ENCODE results near the gene SRCIN1.
"Not testable (repeated sequence)": the region's sequence is repeated elsewhere in the genome, so short reads cannot be mapped to it uniquely, and the experiment has no call there.

The SRCIN1 gene

DNA sequence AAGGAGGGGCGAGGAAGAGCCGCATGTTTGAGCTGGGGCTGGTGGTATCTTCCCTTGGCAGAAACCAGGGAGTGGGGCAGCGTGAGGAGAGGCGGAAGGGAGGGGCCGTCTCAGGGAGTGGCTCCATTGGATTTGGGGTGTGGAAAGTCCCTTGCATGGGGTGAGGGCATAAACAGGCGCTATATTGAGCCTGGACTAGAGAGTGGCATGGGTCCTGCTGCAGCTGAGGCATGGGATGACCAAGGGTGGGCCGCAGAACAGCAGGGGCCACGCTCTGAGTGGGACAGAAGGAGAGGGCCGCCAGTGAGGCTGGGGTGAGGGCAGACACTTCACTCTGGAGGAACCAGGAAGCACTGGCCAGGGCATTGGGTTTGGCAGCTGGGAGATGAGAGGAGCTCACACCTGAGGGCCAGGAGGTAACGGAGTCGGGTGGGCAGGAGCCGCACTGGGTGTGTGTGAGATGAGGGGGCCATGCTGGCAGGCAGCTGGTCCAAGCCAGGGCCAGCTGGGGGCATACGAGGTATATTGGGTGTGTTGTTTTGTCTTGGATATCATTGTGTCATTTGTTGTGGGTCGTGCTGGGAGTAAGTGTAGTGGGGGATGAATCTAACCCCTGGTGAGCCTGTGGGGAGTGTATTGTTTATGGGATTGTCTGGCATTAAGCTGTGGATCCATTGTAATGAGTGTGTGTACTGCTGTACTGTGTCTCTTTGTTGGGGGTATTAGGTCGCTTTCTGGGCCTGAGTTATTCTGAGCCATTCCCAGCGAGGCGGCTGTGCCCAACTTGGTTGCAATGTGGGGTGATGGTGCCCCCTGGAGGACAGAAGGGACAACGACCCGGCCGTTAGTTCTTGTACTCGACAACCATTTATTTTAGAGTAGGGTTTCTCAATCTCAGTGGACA lies 121.3 kb downstream of the SRCIN1 start:
- not testable (repeated sequence) for H3K36me3 ChIP-seq (ENCODE audit: control insufficient read depth, insufficient read depth, low read length); H3K27ac ChIP-seq (ENCODE audit: insufficient read depth, low read depth, low read length, poor library complexity, severe bottlenecking); H3K27me3 ChIP-seq (ENCODE audit: control insufficient read depth, insufficient read depth, low read length, poor library complexity, severe bottlenecking); H3K4me3 ChIP-seq (ENCODE audit: insufficient read depth, low read depth, low read length); H3K4me1 ChIP-seq (ENCODE audit: control insufficient read depth, insufficient read depth, low read length); H3K9me3 ChIP-seq (ENCODE audit: control insufficient read depth, low read length)
- WGBS, 2 experiments = 61 to 62% methylated on average over 21 of the region's 21 CpGs

GRCh38 chr17:38482700-38483043 lies 123.1 kb downstream of the SRCIN1 start:
- not testable (repeated sequence) for H3K27me3 ChIP-seq (ENCODE audit: control insufficient read depth, insufficient read depth, low read length, poor library complexity, severe bottlenecking); H3K4me1 ChIP-seq (ENCODE audit: control insufficient read depth, insufficient read depth, low read length); H3K9me3 ChIP-seq (ENCODE audit: control insufficient read depth, low read length); H3K36me3 ChIP-seq (ENCODE audit: control insufficient read depth, insufficient read depth, low read length); H3K27ac ChIP-seq (ENCODE audit: insufficient read depth, low read depth, low read length, poor library complexity, severe bottlenecking); H3K4me3 ChIP-seq (ENCODE audit: insufficient read depth, low read depth, low read length)
- 89 to 96% methylated on average over 8 of the region's 8 CpGs for WGBS, 2 experiments

DNA sequence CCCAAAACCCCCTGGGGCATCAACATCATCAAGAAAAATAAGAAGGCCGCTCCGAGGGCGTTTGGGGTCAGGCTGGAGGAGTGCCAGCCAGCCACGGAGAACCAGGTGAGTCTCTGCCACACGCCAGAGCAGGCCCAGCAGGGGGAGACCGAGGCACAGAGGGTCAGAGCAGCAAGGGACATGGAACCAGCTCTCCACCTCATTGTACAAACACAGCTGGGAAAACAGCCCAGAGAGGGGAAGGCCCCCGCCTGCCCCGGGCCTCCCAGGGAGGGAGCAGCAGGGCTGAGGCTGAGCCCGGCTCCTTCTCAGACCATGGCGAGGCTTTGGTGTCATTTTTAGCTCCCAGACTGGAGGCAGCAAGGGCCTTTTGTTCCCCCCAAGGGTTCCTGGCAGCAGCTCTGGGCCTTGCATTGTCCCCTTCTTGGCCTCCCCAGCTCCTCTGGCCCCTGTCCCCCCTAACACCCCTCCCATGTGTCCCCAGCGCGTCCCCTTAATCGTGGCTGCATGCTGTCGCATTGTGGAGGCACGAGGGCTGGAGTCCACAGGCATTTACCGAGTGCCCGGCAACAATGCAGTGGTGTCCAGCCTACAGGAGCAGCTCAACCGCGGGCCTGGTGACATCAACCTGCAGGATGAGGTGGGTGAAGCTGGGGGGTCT lies 123.6 kb downstream of the SRCIN1 start:
- not testable (repeated sequence) for H3K4me1 ChIP-seq (ENCODE audit: control insufficient read depth, insufficient read depth, low read length); H3K4me3 ChIP-seq (ENCODE audit: insufficient read depth, low read depth, low read length); H3K36me3 ChIP-seq (ENCODE audit: control insufficient read depth, insufficient read depth, low read length); H3K9me3 ChIP-seq (ENCODE audit: control insufficient read depth, low read length); H3K27me3 ChIP-seq (ENCODE audit: control insufficient read depth, insufficient read depth, low read length, poor library complexity, severe bottlenecking); H3K27ac ChIP-seq (ENCODE audit: insufficient read depth, low read depth, low read length, poor library complexity, severe bottlenecking)
- 92 to 97% methylated on average over 19 of the region's 19 CpGs for WGBS, 2 experiments
